Tibial artery (tissue), 4 donors: Measurements from ENCODE around the gene NAPB.

Experiments
- DNase-seq, 2 donors: peaks; one replicate each; pipeline ENCODE4 v3.0.0-alpha.2; 2019
- H3K27ac ChIP-seq, 2 donors: fragments of 200-600 bp; sonication (generic) in 1 of 2; 1 replicate in 1 of 2; 2 replicates in 1 of 2; pipeline ENCODE4 v1.5.1; 2018 to 2019; ENCODE audit warnings: mild to moderate bottlenecking in 1 of 2
- H3K27me3 ChIP-seq, 2 donors: fragments of 200-600 bp; sonication (generic) in 1 of 2; one replicate each; pipeline versions ENCODE4 v1.5.1 to v1.6.0; 2016 to 2019
- H3K36me3 ChIP-seq, 3 donors: fragments of 200-600 bp; sonication (generic) in 2 of 3; one replicate each; pipeline ENCODE4 v1.5.1; 2016 to 2019; ENCODE audit warnings: mild to moderate bottlenecking in 2 of 3
- H3K4me1 ChIP-seq, 4 donors: fragments of 200-600 bp; sonication (generic) in 2 of 4; 1 replicate in 3 of 4; 2 replicates in 1 of 4; pipeline ENCODE4 v1.5.1; 2016 to 2019
- H3K4me3 ChIP-seq, 2 donors: fragments of 200-600 bp; sonication (generic) in 1 of 2; 1 replicate in 1 of 2; 2 replicates in 1 of 2; pipeline ENCODE4 v1.5.1; 2018 to 2019; ENCODE audit warnings: mild to moderate bottlenecking in 2 of 2
- H3K9me3 ChIP-seq, 3 donors: fragments of 200-600 bp; sonication (generic) in 1 of 3; one replicate each; pipeline ENCODE4 v1.5.1; 2016 to 2019
- intact Hi-C: fragments of 100-400 bp; cut with DNase I; formaldehyde crosslinking; loops from one replicate; pipeline ENCODE4 v1.15.0; 2023; ENCODE audit warnings: low total_unique reads
- TF ChIP-seq, protein P1 (sequence below), 2 experiments: fragments of 200-600 bp in 1 of 2; fragments of 450-650 bp in 1 of 2; IDR thresholded peaks; one replicate each; pipeline ENCODE4 v1.5.1; 2017 to 2019; ENCODE audit warnings: antibody characterized with exemption in 2 of 2, mild to moderate bottlenecking in 1 of 2, moderate library complexity in 1 of 2

The NAPB gene

DNA sequence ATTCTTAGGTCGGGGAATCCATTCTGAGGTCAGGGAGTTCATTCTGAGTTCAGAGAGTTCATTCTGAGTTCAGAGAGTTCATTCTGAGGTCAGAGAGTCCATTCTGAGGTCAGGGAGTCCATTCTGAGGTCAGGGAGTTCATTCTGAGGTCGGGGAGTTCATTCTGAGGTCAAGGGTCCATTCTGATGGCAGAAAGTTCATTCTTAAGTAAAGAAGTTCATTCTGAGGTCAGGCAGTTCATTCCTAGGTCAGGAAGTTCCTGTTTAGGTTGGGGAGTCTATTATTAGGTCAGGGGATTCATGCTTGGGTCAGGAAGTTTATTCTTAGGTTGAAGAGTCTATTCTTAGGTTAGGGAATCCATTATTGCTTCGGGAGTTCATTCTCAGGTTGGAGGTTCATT is 87.2 kb downstream of the NAPB start:
- H3K4me1 ChIP-seq = no peaks in the 10 kb centered on the region
- TF ChIP-seq, protein P1, sequence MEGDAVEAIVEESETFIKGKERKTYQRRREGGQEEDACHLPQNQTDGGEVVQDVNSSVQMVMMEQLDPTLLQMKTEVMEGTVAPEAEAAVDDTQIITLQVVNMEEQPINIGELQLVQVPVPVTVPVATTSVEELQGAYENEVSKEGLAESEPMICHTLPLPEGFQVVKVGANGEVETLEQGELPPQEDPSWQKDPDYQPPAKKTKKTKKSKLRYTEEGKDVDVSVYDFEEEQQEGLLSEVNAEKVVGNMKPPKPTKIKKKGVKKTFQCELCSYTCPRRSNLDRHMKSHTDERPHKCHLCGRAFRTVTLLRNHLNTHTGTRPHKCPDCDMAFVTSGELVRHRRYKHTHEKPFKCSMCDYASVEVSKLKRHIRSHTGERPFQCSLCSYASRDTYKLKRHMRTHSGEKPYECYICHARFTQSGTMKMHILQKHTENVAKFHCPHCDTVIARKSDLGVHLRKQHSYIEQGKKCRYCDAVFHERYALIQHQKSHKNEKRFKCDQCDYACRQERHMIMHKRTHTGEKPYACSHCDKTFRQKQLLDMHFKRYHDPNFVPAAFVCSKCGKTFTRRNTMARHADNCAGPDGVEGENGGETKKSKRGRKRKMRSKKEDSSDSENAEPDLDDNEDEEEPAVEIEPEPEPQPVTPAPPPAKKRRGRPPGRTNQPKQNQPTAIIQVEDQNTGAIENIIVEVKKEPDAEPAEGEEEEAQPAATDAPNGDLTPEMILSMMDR (IDR thresholded peaks at IDR 0.05) = no peak
- no peak overlapping the region for H3K27ac ChIP-seq
- DNase-seq = no peak
- no peaks in the 10 kb centered on the region for H3K36me3 ChIP-seq
- intact Hi-C loops = no loop called here
- no peaks in the 10 kb centered on the region for H3K9me3 ChIP-seq
- no peaks in the 10 kb centered on the region for H3K27me3 ChIP-seq
- no peak overlapping the region for H3K4me3 ChIP-seq

DNA sequence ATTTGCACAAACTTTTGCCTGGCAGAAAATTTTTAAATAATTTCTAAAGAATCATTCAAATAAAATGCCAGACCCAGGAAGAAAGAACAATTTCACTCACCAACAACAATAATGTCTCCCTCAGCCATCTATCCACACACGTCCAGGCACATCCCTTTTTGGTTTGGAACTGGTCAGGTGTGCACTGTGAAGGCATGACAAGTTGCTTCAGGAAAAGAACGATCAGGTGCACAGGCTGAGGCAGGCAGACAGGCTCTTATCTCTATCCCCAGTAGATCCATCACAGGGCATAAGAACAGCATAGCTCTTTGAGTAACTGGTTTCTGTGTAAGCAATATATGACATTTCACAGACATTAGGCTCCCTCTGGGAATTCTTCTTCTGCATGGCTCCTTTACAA is 88.8 kb downstream of the NAPB start:
- no peak for DNase-seq
- H3K27ac ChIP-seq = no peak overlapping the region
- intact Hi-C loops = no loop called here
- TF ChIP-seq, protein P1 (IDR thresholded peaks at IDR 0.05) = no peak
- no peak overlapping the region for H3K4me3 ChIP-seq
- no peaks in the 10 kb centered on the region for H3K9me3 ChIP-seq
- H3K36me3 ChIP-seq = no peaks in the 10 kb centered on the region
- no peaks in the 10 kb centered on the region for H3K4me1 ChIP-seq
- H3K27me3 ChIP-seq = no peaks in the 10 kb centered on the region

DNA sequence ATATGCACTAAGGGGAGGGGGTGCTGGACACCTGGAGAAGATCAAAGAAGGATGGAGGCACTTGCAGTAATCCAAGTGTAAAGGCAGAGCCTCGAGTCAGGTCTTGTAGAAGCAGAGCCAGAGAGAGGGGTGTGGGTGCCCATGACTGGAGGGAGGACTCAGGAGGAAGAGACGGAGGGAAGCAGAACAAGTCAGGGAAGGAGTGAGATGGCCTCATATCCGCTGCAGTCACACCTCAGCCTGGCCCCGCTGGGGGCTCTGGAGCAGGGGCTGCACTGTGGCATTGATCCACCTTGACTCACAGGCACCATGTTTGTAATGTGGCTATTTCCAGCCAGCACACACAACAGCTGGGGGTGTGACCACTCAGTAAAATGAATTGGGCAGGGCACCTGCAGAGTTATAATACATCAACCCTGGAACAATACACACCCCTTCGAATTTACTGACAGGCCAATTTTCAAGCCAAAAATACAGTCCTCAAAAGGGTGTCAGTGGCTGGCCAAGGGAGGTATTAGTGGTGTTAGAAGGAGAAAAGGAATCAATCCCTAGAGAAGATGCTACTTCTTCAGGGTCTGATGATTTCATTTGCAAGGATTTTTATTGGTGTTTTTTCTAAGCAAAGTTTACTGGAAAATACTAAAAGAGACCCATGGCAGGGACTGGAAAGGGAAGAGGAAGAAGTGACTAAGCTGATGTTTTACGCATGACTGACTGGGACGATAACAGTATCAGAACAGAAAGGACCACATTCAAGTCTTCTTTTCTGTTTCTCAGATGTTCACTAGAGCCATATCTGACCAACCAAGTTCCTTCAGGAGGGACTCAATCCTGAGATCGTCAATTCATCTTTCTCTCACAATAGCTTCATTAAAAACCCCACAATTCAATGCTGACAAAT is 89.6 kb downstream of the NAPB start:
- no peaks in the 10 kb centered on the region for H3K27me3 ChIP-seq
- H3K27ac ChIP-seq = no peak overlapping the region
- H3K4me3 ChIP-seq = no peak overlapping the region
- intact Hi-C loops = no loop called here
- no peak for DNase-seq
- TF ChIP-seq, protein P1 (IDR thresholded peaks at IDR 0.05) = no peak
- no peaks in the 10 kb centered on the region for H3K36me3 ChIP-seq
- H3K4me1 ChIP-seq = no peaks in the 10 kb centered on the region
- H3K9me3 ChIP-seq = no peaks in the 10 kb centered on the region

DNA sequence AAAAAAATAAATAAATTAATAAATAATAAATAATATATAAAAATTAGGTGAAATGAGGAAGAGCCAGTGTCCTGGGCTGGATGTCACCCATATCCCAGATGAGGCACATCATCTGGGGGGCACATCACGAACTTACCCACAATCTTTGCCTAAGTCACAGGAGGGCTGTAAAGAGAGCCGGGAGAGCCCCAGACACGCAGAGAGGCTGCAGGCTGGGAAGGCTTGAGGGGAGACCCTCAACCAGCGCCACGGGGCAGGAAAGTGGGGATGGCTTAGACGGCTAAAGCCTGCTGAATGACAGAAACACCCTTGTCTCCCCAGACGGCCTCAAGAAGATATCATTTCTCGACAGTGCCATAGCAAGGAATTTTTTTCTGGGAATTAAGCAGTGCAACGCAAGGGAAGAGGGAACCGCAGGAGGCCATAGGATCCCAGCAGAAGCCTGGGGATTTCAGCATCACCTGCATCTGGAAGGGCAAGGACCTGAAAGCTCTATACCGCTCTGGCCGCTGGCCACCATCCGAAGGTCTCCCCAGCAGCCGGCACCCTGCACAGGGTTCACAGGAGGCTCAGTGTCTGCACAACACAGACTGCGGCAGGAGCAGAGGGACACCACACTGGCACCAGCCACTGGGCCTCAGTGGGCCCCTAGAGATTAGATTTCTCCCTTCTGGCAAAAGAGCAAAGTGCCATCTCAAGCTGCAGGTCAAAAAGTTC is 93.5 kb downstream of the NAPB start:
- no peaks in the 10 kb centered on the region for H3K36me3 ChIP-seq

DNA sequence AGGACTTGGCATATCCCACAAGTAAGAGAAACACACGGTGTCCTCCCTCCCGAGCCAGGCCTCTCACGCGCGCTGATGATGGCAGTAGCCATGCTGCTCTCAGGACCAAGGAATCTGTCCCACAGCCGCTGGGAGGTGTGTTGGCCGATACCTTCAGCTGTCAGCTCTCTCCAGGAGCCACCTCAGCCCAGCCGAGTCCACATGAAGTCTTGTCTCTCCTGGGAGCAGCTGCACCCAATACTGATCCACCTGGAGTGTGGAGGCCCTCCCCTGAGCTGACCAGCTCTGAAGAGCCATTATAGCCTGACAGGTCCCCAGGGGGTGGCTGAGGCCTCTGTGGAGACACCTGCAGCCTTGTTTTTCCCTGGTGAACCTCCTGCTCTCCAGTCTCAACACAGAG is 94.5 kb downstream of the NAPB start:
- intact Hi-C loops = loop anchor here (10.0 kb wide), 1 partner anchor 332 kb away; no protein-coding TSS in a partner anchor
- DNase-seq = peak in 1 of 2 donors; percentile 54

More for the DNA sequence above, 93.5 kb downstream of the NAPB start:
- Histone ChIP-seq H3K4me1 (no peaks in the 10 kb centered on the region), H3K9me3 (no peaks in the 10 kb centered on the region), H3K27me3 (no peaks in the 10 kb centered on the region), H3K4me3 (no peak overlapping the region), H3K27ac (no peak overlapping the region)
- DNase-seq = peak in 1 of 2 donors; percentile 53
- TF ChIP-seq, protein P1 (IDR thresholded peaks at IDR 0.05) = no peak
- intact Hi-C loops = loop anchor here (10.0 kb wide), 1 partner anchor 333 kb away; no protein-coding TSS in a partner anchor

More for the DNA sequence above, 94.5 kb downstream of the NAPB start:
- H3K4me3 ChIP-seq = no peak overlapping the region
- no peaks in the 10 kb centered on the region for H3K4me1 ChIP-seq
- H3K9me3 ChIP-seq = no peaks in the 10 kb centered on the region
- H3K27me3 ChIP-seq = no peaks in the 10 kb centered on the region
- TF ChIP-seq, protein P1 (IDR thresholded peaks at IDR 0.05) = no peak
- no peak overlapping the region for H3K27ac ChIP-seq
- no peaks in the 10 kb centered on the region for H3K36me3 ChIP-seq
